Umbilical cord (tissue), 2 donors: ENCODE data around the gene NPC1L1. TPM values are rescaled to one million over a fixed set of nuclear protein-coding genes. Genes with fewer than 3 reads are reported as not detected.

Experiments used
- DNase-seq: peaks from one replicate; pipeline ENCODE4 v3.0.0-alpha.2; 2015; ENCODE audit warnings: low spot score
- total RNA-seq: library from RNA; depleted of rRNA; stranded (reverse); fragments of >200 nt; gene quantifications from one replicate; pipeline ENCODE4 v1.2.3, GENCODE V29; 2014; ENCODE audit warnings: low replicate concordance; ENCODE audit not compliant: insufficient read depth

The NPC1L1 gene
- total RNA-seq, 1 donor from 2014 or later = 0.48 TPM

GRCh38 chr7:44538093-44538797 is 2.9 kb downstream of the NPC1L1 start:
- no peak for DNase-seq

- DNase-seq = no peak
These were observed 3.7 kb downstream of the NPC1L1 start for GRCh38 chr7:44537442-44537841.

- DNase-seq = no peak
These were observed 5.0 kb downstream of the NPC1L1 start for GRCh38 chr7:44536090-44536489.

GRCh38 chr7:44535348-44536064 is 5.6 kb downstream of the NPC1L1 start:
- DNase-seq = no peak

- DNase-seq = no peak
These were observed 6.6 kb downstream of the NPC1L1 start for GRCh38 chr7:44534501-44534900.

GRCh38 chr7:44534087-44534486 is 7.0 kb downstream of the NPC1L1 start:
- no peak for DNase-seq

- DNase-seq = no peak
These were observed 7.7 kb downstream of the NPC1L1 start for GRCh38 chr7:44533301-44534055.

GRCh38 chr7:44531421-44532380 is 9.4 kb downstream of the NPC1L1 start:
- DNase-seq = no peak

- DNase-seq = no peak
These were observed 10.1 kb downstream of the NPC1L1 start for GRCh38 chr7:44530990-44531389.

- no peak for DNase-seq
These were observed 16.2 kb downstream of the NPC1L1 start for GRCh38 chr7:44524811-44525388.

- no peak for DNase-seq
These were observed 18.8 kb downstream of the NPC1L1 start for GRCh38 chr7:44522315-44522714.

- DNase-seq = no peak
These were observed 19.6 kb downstream of the NPC1L1 start for GRCh38 chr7:44521347-44522095.

GRCh38 chr7:44520574-44520973 is 20.6 kb downstream of the NPC1L1 start:
- no peak for DNase-seq

GRCh38 chr7:44519546-44519945 is 21.6 kb downstream of the NPC1L1 start:
- no peak for DNase-seq

GRCh38 chr7:44518761-44519160 is 22.4 kb downstream of the NPC1L1 start:
- no peak for DNase-seq

- no peak for DNase-seq
These were observed 24.0 kb downstream of the NPC1L1 start for GRCh38 chr7:44517175-44517574.

GRCh38 chr7:44515590-44516268 is 25.4 kb downstream of the NPC1L1 start:
- peak; percentile 15 for DNase-seq

- no peak for DNase-seq
These were observed 28.4 kb downstream of the NPC1L1 start for GRCh38 chr7:44512736-44513135.

GRCh38 chr7:44511863-44512468 is 29.2 kb downstream of the NPC1L1 start:
- DNase-seq = no peak
